Nephron (organoid): Measurements from ENCODE around the gene MTF2.

Experiments
- H3K27ac Mint-ChIP-seq, 3 experiments: 2 replicates each; pipeline ENCODE4 v1.8.0; 2020; ENCODE audit warnings: mixed read lengths in 3 of 3, mild to moderate bottlenecking in 2 of 3, moderate library complexity in 1 of 3
- H3K27me3 Mint-ChIP-seq: 2 replicates; pipeline ENCODE4 v1.8.0; 2021; ENCODE audit warnings: low read depth, mild to moderate bottlenecking, moderate library complexity, mixed read lengths
- H3K36me3 Mint-ChIP-seq: 2 replicates; pipeline ENCODE4 v1.8.0; 2020; ENCODE audit warnings: low read depth, mixed read lengths
- H3K4me1 Mint-ChIP-seq: 2 replicates; pipeline ENCODE4 v1.8.0; 2020; ENCODE audit warnings: mixed read lengths
- H3K4me3 Mint-ChIP-seq, 3 experiments: 2 replicates each; pipeline ENCODE4 v1.8.0; 2020; ENCODE audit warnings: mild to moderate bottlenecking in 3 of 3, mixed read lengths in 3 of 3, moderate library complexity in 2 of 3
- H3K9me3 Mint-ChIP-seq: 2 replicates; pipeline ENCODE4 v1.8.0; 2020; ENCODE audit warnings: mixed read lengths
- TF ChIP-seq, protein P1 (sequence below), 3 experiments: fragments of 200-600 bp; sonication (generic); IDR thresholded peaks; one replicate each; pipeline ENCODE4 v1.5.0; 2021; ENCODE audit warnings: antibody characterized with exemption in 3 of 3; ENCODE audit not compliant: unreplicated experiment in 3 of 3

MTF2 gene

GRCh38 chr1:93120614-93121013 lies 41.5 kb downstream of the MTF2 start:
- Mint-ChIP-seq H3K9me3 (no peaks in the 10 kb centered on the region), H3K4me1 (no peaks in the 10 kb centered on the region), H3K27me3 (no peaks in the 10 kb centered on the region), H3K27ac (no peak overlapping the region), H3K36me3 (peaks cover 66% of the 10 kb centered on the region), H3K4me3 (no peak overlapping the region)
- TF ChIP-seq, protein P1, sequence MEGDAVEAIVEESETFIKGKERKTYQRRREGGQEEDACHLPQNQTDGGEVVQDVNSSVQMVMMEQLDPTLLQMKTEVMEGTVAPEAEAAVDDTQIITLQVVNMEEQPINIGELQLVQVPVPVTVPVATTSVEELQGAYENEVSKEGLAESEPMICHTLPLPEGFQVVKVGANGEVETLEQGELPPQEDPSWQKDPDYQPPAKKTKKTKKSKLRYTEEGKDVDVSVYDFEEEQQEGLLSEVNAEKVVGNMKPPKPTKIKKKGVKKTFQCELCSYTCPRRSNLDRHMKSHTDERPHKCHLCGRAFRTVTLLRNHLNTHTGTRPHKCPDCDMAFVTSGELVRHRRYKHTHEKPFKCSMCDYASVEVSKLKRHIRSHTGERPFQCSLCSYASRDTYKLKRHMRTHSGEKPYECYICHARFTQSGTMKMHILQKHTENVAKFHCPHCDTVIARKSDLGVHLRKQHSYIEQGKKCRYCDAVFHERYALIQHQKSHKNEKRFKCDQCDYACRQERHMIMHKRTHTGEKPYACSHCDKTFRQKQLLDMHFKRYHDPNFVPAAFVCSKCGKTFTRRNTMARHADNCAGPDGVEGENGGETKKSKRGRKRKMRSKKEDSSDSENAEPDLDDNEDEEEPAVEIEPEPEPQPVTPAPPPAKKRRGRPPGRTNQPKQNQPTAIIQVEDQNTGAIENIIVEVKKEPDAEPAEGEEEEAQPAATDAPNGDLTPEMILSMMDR (IDR thresholded peaks at IDR 0.05; ENCODE audit: unreplicated experiment in 3 of 3), result no peak

DNA sequence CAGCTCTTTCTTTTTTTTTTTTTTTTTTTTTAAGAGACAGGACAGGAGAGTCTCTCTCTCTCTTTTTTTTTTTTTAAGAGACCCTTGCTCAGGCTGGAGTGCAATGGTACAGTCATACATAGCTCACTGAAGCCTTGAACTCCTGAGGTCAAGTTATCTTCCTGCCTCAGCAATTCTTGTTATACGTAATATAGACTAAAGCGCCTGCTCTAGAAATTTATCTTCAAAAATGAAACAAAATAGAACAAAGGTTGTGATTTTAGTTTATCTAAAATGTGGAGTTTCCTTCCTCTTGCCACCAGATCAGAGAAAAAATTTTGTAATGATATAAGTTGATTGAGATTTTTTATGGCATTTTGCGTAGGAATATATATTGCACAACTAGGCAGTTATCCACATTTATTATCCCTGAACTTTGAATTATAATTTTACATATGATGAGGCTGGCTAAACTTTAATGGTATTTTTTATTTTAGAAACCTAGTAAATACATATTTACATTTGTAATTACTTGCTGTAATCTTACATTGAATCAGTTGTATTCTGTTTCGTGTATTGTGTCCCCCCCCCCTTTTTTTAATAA lies 44.2 kb downstream of the MTF2 start:
- no peak overlapping the region for H3K4me3 Mint-ChIP-seq
- no peaks in the 10 kb centered on the region for H3K27me3 Mint-ChIP-seq
- H3K4me1 Mint-ChIP-seq, result no peaks in the 10 kb centered on the region
- TF ChIP-seq, protein P1 (IDR thresholded peaks at IDR 0.05; ENCODE audit: unreplicated experiment in 3 of 3), result no peak
- H3K36me3 Mint-ChIP-seq, result peaks cover 52% of the 10 kb centered on the region
- no peak overlapping the region for H3K27ac Mint-ChIP-seq
- no peaks in the 10 kb centered on the region for H3K9me3 Mint-ChIP-seq

DNA sequence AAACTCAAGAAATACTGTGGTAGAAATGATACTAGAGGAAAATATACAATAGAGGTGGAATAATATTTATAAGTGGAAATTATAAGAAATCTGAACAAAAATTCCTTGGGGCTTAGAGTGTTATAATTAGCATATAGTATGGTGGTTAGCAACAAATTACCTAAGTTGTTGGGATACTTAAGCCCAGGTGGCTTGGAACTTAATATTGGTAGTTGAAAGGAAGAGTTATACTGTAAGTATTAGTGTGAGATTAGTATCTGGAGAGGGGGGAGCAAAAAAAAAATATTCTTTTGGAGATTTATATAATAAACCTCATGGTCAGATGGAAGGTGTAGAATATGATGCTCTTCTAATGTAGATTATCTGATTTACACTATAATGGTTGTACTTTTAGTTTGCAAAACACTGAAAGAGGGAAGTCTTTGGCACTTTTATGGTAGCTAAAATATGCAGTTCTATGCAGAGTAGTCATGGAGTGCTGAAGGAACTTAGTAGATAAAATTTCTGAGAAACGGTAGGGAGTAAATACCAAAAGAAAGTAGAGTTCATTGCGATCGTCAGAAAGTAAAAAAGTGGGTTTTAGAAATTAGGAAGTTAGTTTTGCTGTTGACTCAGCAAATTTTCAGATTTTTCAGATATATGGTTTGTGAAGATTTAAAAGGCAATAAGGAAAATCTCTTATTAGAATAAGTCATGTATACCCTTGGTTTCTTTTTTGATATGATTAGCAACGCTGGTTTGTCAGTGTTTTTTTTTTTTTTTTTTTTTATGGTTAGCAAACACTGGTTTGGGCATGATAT lies 45.7 kb downstream of the MTF2 start:
- H3K27me3 Mint-ChIP-seq, result no peaks in the 10 kb centered on the region
- TF ChIP-seq, protein P1 (IDR thresholded peaks at IDR 0.05; ENCODE audit: unreplicated experiment in 3 of 3), result no peak
- no peak overlapping the region for H3K27ac Mint-ChIP-seq
- no peaks in the 10 kb centered on the region for H3K4me1 Mint-ChIP-seq
- H3K36me3 Mint-ChIP-seq, result peaks cover 47% of the 10 kb centered on the region
- H3K4me3 Mint-ChIP-seq, result no peak overlapping the region
- H3K9me3 Mint-ChIP-seq, result no peaks in the 10 kb centered on the region

- Mint-ChIP-seq H3K27me3 (no peaks in the 10 kb centered on the region), H3K4me3 (no peak overlapping the region), H3K9me3 (no peaks in the 10 kb centered on the region), H3K36me3 (peaks cover 31% of the 10 kb centered on the region), H3K27ac (no peak overlapping the region), H3K4me1 (no peaks in the 10 kb centered on the region)
- TF ChIP-seq, protein P1 (IDR thresholded peaks at IDR 0.05; ENCODE audit: unreplicated experiment in 3 of 3), result no peak
Measured at GRCh38 chr1:93129507-93130099, 50.5 kb downstream of the MTF2 start.

DNA sequence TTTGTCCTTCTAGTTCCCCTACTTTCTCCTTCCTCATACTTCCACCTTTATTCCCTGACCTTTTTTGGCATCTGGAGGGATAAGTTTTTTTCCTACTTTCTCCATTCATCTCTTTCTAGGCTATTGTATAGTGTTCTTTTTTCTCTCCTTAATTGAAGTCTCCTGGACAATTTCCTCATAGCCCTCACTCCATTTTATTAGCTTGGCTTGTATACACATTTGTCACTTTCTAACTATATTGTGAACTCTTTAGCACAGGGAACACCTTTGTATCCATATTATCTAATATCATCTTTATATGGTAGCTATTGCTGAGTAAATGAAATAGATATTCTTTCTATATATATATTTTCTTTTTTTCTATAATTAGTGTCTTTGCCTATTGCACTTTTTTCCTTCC lies 53.6 kb downstream of the MTF2 start:
- no peaks in the 10 kb centered on the region for H3K27me3 Mint-ChIP-seq
- no peak overlapping the region for H3K4me3 Mint-ChIP-seq
- peaks cover 34% of the 10 kb centered on the region for H3K36me3 Mint-ChIP-seq
- TF ChIP-seq, protein P1 (IDR thresholded peaks at IDR 0.05; ENCODE audit: unreplicated experiment in 3 of 3), result no peak
- no peaks in the 10 kb centered on the region for H3K4me1 Mint-ChIP-seq
- no peaks in the 10 kb centered on the region for H3K9me3 Mint-ChIP-seq
- no peak overlapping the region for H3K27ac Mint-ChIP-seq
